ENCODE measurements around the gene STX16.

The STX16 gene

DNA sequence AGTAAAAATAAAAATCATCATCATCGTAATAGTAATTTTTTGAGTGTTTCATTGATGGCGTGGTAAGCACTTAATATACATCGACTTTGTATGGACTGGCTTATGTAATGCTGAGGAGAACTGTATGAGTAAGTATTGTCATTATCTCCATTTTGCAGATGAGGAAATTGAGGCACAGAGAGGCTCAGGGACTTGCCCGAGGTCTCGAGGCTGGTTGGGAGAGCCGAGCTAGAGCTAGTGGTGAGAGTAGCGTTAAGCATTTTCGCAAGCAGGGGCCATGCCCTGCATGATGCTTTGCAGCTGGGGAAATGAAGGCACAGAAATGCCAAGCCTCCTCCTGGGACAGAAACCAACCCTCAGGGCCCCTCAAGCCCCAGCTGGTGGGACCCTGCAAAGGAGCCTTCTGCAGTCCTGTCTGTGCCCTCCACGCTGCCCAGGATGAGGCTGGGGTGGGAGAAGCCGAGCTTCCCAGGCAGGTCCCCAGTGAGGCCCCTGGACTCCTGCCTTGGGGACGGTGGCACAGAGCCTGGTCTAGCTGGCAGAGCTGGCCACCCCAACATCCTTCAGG lies 31.1 kb upstream of the STX16 start:
- H3K27ac ChIP-seq, result no peak overlapping the region
- no peak for TF ChIP-seq ZFX (IDR thresholded peaks at IDR 0.05)
- TF ChIP-seq, protein P1, sequence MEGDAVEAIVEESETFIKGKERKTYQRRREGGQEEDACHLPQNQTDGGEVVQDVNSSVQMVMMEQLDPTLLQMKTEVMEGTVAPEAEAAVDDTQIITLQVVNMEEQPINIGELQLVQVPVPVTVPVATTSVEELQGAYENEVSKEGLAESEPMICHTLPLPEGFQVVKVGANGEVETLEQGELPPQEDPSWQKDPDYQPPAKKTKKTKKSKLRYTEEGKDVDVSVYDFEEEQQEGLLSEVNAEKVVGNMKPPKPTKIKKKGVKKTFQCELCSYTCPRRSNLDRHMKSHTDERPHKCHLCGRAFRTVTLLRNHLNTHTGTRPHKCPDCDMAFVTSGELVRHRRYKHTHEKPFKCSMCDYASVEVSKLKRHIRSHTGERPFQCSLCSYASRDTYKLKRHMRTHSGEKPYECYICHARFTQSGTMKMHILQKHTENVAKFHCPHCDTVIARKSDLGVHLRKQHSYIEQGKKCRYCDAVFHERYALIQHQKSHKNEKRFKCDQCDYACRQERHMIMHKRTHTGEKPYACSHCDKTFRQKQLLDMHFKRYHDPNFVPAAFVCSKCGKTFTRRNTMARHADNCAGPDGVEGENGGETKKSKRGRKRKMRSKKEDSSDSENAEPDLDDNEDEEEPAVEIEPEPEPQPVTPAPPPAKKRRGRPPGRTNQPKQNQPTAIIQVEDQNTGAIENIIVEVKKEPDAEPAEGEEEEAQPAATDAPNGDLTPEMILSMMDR (conservative IDR thresholded peaks at IDR 0.05), result no peak

DNA sequence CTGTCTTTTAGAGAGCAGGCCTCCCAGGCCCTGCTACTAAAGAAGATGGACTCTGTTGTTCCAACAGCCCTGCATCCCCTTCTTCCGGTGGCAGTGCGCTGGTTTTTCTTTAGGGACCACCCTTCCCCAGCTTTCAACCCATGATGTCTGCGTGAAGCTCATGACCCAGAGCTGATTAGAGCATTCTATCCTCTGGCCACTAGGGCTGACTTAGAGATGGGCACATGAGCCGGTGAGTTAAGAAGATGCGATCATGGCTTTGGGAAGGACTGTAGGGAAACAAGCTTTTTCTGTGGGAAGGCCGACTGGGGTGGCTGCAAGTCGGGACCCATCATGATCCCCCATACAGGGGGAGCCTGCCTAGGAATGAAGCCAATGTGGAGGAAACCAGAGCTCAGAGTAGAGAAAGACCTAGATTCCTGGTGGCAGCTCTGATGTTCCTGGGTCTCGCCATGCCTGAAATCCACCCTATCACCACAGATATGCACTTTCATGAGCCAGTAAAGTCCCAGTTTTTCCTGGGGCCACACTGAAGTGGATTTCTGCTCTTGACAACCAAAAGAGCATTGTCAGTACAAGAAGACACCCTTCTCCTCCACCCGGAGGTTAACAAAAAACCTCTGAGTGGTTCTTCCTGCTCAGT lies 29.1 kb upstream of the STX16 start:
- no peak overlapping the region for H3K27ac ChIP-seq
- no peak for TF ChIP-seq ZFX (IDR thresholded peaks at IDR 0.05)
- TF ChIP-seq, protein P1 (conservative IDR thresholded peaks at IDR 0.05), result no peak; the same call in 1 of the 2 replicates

DNA sequence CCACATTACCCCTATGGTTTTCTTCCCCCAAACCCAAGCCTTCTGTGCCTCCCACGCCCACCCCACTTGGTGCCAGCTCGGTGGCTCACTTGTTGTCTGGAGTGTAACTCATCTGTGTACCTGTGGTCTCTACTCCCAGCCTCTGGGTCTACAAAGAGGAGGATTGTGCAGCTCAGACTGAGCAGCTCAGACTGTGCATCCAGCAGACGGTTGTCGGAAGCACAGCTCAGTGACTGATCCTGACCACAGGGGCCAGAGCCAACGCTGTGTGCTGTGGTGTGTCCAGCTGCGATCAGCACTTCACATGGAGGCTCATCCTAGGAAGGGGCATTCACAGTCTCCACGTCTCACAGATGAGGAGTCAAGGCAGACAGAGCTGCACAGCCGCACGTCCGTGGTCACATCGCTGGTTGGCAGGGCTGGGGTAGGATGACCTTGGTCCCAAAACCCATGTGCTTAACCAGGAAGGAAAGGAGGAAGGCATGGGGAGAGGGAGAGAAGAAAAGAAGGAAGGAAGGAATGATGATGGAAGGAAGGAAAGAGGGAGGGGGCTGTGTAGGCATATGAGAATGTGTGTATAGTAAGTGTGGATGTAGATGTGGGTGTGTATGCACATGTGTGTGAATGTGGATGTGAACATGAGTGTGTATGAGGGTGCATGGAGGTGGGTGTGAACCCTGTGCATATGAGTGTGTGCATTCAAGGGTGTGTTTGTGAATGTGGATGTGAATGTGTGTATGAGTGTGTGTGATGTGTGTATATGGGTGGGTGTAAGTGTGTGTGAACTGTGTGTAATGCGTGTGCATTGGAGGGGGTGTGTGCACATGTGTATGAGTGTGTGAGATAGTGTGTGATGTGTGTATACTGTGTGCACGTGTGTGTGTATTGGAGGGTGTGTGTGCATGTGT lies 28.2 kb upstream of the STX16 start:
- TF ChIP-seq ZFX (IDR thresholded peaks at IDR 0.05), result no peak
- TF ChIP-seq, protein P1 (conservative IDR thresholded peaks at IDR 0.05), result no peak

DNA sequence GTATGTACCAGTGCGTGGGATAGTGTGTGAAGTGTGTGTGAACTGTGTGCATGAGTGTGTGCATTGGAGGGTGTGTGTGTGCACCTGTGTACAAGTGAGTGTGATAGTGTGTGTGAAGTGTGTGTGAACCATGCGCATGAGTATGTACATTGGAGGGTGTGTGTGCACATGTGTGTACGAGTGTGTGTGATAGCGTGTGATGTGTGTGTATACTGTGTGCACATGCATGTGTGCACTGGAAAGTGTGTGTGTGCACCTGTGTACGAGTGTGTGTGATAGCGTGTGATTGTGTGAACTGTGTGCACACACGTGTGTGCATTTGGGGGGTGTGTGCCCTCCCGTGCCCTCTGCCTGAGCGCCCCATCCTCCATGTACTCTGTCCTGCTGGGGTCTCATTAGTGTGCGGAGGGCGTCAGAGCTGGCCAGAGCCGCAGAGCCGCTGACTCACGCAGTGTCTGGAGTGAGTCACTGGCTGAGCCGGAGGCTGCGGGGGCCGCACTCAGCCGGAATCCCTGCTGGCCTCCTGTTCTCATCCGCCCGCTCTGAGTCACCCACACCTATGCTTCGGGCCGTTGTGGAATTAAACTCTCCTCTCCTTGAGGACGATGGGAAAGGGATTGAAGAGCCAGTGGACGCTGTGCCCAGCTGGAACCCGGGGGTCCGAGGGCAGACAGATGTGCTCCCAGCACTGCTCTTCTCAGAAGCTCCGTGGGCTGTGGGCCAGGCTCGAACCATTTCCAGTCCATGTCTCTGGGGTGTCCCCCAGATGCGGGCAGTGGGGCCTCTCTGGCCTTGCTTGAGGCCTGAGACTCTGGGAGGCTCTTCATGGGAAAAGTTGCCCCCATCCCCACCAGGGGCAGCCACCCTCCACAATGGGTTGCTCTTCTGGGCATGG lies 27.3 kb upstream of the STX16 start:
- H3K27ac ChIP-seq, result no peak overlapping the region
- TF ChIP-seq, protein P1 (conservative IDR thresholded peaks at IDR 0.05), result no peak
- no peak for TF ChIP-seq ZFX (IDR thresholded peaks at IDR 0.05)

More for the DNA sequence above, 28.2 kb upstream of the STX16 start:
- H3K27ac ChIP-seq, result no peak overlapping the region

DNA sequence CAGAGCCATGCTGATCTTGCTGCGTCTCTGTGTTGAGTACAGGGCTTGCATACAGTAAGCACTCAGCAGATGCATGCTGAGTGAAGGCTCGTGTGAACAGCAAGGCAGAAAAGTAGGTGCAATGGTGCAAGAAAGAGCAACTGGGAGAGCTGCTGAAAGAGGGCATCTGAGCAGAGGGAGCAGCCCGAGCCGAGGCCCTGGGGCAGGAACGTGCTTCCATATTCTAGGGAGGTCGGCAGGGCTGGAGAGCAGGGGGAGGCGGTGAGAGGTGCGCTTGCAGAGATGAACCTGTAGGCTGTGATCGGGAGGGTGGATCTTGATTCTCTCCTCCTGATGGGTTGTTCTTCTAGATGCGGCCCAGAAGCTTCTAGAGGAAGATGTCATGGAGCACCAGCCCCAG lies 26.4 kb upstream of the STX16 start:
- no peak overlapping the region for H3K27ac ChIP-seq
- TF ChIP-seq, protein P1 (conservative IDR thresholded peaks at IDR 0.05), result no peak
- no peak for TF ChIP-seq ZFX (IDR thresholded peaks at IDR 0.05)

DNA sequence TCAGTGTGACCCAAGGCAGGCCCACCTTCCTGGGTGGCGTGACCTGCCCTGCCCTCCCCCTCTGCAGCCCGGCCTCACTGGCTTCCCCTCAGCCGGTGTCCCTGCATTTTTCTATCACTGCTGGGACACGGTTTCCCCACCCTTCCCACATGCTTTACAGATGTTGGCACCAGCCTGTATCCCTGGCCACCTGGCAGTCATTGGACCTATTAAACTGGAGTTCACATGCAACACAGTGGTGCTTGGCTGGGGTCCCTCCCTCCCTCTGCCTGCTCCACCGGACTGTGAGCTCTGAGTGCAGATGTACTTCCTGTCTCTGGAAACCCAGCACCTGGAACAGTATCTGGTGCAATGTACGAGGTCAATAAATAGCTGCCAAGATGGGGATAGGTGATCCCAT lies 25.5 kb upstream of the STX16 start:
- H3K27ac ChIP-seq, result no peak overlapping the region
- no peak for TF ChIP-seq ZFX (IDR thresholded peaks at IDR 0.05)
- TF ChIP-seq, protein P1 (conservative IDR thresholded peaks at IDR 0.05), result no peak
